RWPE2 (cell line): Measurements from ENCODE around the gene IER5.

Experiments
- ATAC-seq: fragments of 200-7000 bp; cut with Tn5 transposase; 3 replicates; pipeline ENCODE4 v1.9.1; 2021; ENCODE audit warnings: low read depth
- DNase-seq: peaks from one replicate; pipeline ENCODE4 v3.0.0-alpha.2; 2020; ENCODE audit warnings: low spot score
- H3K27ac ChIP-seq: fragments of 450-650 bp; 2 replicates; pipeline ENCODE4 v1.5.1; 2017; ENCODE audit warnings: mild to moderate bottlenecking; ENCODE audit not compliant: poor library complexity, severe bottlenecking
- H3K27me3 ChIP-seq: fragments of 250-450 bp; sonication (Bioruptor Pico); 2 replicates; pipeline ENCODE4 v1.5.1; 2021; ENCODE audit warnings: mild to moderate bottlenecking, moderate library complexity; ENCODE audit not compliant: insufficient read depth, poor library complexity, severe bottlenecking
- H3K36me3 ChIP-seq: fragments of 250-450 bp; sonication (Bioruptor Pico); 2 replicates; pipeline ENCODE4 v1.5.1; 2020; ENCODE audit warnings: low read depth, mild to moderate bottlenecking, moderate library complexity
- H3K4me1 ChIP-seq: fragments of 250-450 bp; sonication (Bioruptor Pico); 2 replicates; pipeline ENCODE4 v1.5.1; 2021; ENCODE audit warnings: mild to moderate bottlenecking, moderate library complexity; ENCODE audit not compliant: insufficient read depth, poor library complexity, severe bottlenecking
- H3K4me3 ChIP-seq: fragments of 250-450 bp; sonication (Bioruptor Pico); 2 replicates; pipeline ENCODE4 v1.5.1; 2021; ENCODE audit warnings: mild to moderate bottlenecking, moderate library complexity; ENCODE audit not compliant: severe bottlenecking
- H3K9me3 ChIP-seq: fragments of 250-450 bp; sonication (Bioruptor Pico); 2 replicates; pipeline ENCODE4 v1.5.1; 2021; ENCODE audit warnings: mild to moderate bottlenecking, moderate library complexity; ENCODE audit not compliant: severe bottlenecking
- CTCF ChIP-seq: fragments of 450-650 bp; IDR thresholded peaks from one replicate; pipeline ENCODE4 v1.5.1; 2017; ENCODE audit warnings: mild to moderate bottlenecking, moderate library complexity; ENCODE audit not compliant: poor library complexity, severe bottlenecking

The IER5 gene

GRCh38 chr1:181133969-181134418 is 45.5 kb downstream of the IER5 start:
- Histone ChIP-seq H3K9me3 (no peaks in the 10 kb centered on the region), H3K4me3 (no peak overlapping the region), H3K27me3 (no peaks in the 10 kb centered on the region), H3K27ac (peak overlapping the region; percentile 93), H3K36me3 (no peaks in the 10 kb centered on the region), H3K4me1 (peaks cover 29% of the 10 kb centered on the region)
- DNase-seq: no peak
- no peak for ATAC-seq
- TF ChIP-seq CTCF: no peak

GRCh38 chr1:181134543-181135436 is 46.3 kb downstream of the IER5 start:
- H3K4me3 ChIP-seq: no peak overlapping the region

GRCh38 chr1:181135437-181135731 is 46.9 kb downstream of the IER5 start:
- Histone ChIP-seq H3K36me3 (no peaks in the 10 kb centered on the region), H3K27me3 (no peaks in the 10 kb centered on the region), H3K9me3 (no peaks in the 10 kb centered on the region), H3K27ac (peak overlapping the region; percentile 93), H3K4me1 (peaks cover 43% of the 10 kb centered on the region), H3K4me3 (no peak overlapping the region)
- peak; percentile 28 for TF ChIP-seq CTCF
- ATAC-seq (no peak), DNase-seq (no peak)

More at GRCh38 chr1:181134543-181135436, 46.3 kb downstream of the IER5 start:
- Histone ChIP-seq H3K27ac (peak overlapping the region; percentile 93), H3K36me3 (no peaks in the 10 kb centered on the region), H3K27me3 (no peaks in the 10 kb centered on the region), H3K9me3 (no peaks in the 10 kb centered on the region), H3K4me1 (peaks cover 37% of the 10 kb centered on the region)
- no peak for TF ChIP-seq CTCF
- DNase-seq (peak; percentile 95), ATAC-seq (peak; percentile 79)

GRCh38 chr1:181135815-181136737 is 47.6 kb downstream of the IER5 start:
- Histone ChIP-seq H3K4me1 (peaks cover 49% of the 10 kb centered on the region), H3K9me3 (no peaks in the 10 kb centered on the region), H3K27me3 (no peaks in the 10 kb centered on the region), H3K36me3 (no peaks in the 10 kb centered on the region), H3K27ac (peak overlapping the region; percentile 93), H3K4me3 (no peak overlapping the region)
- no peak for DNase-seq
- peak; percentile 48 for ATAC-seq
- TF ChIP-seq CTCF: no peak
